ENCODE measurements around the gene NBL1.

Gene NBL1

GRCh38 chr1:19672237-19672636 lies 28.1 kb downstream of the NBL1 start:
- DNase-seq: no peak

DNA sequence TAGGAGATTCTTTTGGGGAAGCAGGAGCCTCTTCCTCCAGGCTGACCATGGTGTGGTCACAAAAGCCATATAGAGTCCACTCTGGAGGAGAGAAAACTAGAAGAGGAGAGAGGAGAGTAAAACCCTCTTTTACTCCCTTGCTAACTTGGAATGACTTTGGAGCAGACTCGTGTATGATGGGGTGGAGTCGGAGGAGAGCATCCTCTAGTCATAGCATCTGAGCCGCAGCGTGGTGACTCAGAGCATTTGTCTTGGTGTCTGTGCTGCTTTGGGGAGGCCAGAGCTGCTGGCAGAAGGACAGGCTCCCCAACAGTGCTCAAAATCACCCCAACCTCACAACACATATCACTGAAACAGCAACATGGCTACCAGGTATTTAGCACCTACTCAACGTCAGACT lies 31.7 kb downstream of the NBL1 start:
- no peak for DNase-seq

DNA sequence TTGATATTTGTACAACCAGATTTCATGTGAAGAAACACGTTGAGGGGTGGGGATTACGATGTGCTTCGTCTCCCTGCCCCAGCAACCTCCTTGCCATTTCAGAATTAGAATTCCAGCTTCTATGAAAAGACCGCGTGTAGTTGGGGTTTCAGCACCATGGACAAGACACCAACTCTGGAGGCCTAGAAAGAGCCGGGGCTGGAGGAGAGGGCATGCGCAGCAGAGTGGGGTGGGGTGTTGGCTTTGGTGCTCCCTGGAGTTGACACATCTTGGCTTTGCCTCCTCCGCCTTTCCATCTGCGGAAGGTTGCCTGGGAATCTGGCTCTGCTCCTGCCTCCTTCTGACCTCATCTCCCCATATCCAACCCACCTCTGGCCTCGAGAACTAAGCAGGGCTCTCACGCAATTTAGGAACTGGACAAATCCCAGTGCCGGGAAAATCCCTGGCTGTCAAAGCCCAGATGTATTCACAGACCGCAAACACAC lies 32.4 kb downstream of the NBL1 start:
- no peak for DNase-seq

DNA sequence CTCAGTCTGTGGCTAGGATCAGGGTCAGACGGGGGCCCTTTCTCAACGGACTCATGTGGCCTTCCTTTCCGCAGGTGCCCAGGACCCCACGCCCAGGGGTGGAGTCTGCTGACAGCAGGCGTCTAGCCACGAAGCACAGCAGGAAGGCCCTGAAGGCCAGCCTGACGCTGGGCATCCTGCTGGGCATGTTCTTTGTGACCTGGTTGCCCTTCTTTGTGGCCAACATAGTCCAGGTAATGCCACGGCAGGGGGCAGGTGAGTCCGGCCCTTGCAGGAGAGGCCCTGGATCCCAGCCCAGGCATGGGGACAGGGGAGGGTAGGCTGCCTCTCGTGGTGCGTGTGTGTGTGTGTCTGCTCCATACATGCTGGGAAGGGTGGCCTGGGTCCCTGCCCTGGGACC lies 34.4 kb downstream of the NBL1 start:
- no peak for DNase-seq

GRCh38 chr1:19678931-19679453 lies 34.9 kb downstream of the NBL1 start:
- no peak for DNase-seq

DNA sequence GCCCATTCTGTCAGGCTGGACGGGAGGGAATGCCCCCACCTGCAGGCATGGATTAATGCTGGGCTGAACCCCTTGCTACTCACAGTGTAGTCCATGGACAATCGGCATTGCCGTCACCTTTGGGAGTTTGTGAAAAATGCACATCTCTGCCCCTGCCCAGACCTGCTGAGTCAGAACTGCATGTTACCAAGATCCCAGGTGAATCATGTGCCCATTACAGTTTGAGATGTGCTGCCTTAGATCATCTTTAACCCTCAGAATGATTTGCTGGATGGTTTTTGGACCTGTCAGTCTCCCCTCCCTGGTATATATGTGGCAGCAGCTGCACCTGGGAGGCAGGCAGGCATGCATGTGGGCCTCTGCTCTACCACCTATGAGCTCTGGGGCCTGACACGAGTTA lies 35.6 kb downstream of the NBL1 start:
- no peak for DNase-seq

GRCh38 chr1:19680644-19681043 lies 36.5 kb downstream of the NBL1 start:
- DNase-seq: no peak

- DNase-seq: no peak
Measured at GRCh38 chr1:19682257-19682656, 38.1 kb downstream of the NBL1 start.

DNA sequence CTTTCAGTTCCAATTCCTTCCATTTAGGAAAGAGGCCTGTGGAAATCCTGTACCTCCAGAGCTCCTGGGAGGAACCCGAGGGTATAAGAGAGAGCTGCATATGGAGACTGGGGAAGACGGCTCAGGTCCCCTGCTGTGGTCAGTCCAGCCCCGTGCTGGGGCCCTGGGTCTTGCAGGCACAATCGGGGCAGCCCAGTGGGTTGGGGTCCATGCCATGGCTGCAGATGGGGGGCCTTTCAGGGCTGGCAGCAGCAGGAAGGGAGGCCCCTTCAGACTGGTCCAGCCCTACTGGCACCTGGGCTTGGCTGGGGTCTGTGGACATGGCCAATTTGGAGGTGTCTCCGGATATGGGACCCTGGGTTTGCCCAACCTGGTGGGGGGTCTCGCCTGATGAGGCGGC lies 38.8 kb downstream of the NBL1 start:
- no peak for DNase-seq

- DNase-seq: no peak
Measured at GRCh38 chr1:19683351-19683750, 39.2 kb downstream of the NBL1 start.

DNA sequence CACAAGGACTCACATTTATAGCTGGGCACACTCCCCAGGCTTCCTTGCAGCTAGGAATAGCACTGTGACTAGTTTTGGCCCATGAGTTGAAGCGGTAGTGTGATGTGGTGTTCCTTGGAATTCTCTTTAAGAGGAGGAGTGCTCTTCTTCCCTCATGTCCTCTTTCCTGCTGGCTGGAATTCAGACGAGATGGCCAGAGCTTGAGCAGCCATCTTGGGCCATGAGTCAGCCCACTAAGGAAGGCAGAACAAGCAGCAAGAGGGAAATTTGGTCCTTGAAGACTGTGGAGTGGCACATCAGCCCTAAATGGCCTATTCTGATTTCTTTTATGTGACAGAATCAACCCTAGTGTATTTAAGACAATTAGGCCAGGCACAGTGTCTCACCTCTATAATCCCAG lies 40.6 kb downstream of the NBL1 start:
- DNase-seq: no peak

DNA sequence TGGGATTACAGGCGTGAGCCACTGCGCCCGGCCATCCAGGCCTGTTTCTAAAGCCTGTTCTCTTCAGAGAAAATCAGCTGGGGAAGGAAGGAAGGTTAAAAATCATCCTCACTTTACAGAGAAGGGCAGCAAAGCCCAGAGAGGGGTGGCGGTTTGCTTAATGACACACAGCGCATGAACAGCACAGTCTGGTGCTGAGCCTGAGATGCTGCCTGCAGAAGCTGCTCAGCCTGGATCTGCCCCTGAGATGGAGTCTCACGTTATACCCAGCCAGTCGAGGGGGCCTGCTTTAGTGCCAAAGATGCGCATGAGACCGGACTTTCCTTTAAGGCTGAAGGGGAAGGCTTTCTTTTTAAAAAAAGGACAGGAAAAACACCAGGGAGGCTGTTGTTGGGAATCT lies 41.9 kb downstream of the NBL1 start:
- DNase-seq: no peak

DNA sequence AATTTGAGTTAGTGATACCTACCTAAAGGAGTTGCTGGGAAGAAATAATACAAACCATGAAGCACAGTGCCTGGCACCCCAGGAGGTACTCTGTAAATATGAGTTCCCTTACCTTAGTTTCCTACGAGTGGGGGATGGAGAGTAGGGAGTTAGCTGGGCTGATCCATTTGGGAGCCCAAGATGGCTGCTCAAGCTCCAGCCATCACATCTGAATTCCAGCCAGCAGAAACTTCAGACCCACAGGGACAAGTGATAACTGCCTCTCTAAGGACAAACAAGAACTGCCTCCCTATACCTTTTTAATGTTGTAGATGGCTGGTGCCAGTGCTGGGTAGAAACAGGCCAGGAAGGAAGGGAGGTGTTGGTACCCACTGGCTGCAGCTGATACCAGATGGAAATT lies 43.3 kb downstream of the NBL1 start:
- no peak for DNase-seq

- DNase-seq: no peak
Measured at GRCh38 chr1:19688041-19688842, 44.1 kb downstream of the NBL1 start.

DNA sequence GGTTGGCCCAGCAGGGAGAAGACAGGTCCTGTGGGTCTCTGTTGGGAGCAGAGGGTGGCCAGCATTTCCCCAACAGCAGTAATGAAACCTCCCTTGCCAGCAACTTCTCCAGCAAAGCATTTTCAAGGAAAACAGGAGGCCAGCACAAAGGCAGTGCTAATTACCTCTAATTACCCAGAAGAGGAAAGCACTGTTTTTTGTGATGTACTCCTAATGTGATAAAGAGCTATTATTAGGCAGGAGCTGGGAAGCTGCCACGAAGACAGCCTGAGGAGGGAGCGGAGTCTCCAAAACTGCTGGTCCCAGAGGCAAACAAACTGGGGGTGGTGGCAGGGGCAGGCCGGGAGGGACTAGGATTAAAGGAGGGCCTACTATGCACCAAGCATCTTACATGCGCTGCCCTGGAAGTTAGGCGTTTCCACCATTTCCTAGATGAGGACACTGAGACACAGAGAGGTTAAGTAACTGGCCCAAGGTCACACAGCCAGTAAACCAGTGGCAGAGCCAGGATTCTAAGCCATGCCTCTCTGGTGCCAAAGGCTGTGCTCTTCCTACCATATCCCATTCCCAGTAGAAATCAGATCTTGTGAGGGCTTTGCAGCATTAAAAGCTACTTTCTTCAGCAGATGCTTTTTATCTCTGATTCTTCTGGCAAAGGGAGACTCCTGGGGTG lies 45.1 kb downstream of the NBL1 start:
- DNase-seq: no peak

DNA sequence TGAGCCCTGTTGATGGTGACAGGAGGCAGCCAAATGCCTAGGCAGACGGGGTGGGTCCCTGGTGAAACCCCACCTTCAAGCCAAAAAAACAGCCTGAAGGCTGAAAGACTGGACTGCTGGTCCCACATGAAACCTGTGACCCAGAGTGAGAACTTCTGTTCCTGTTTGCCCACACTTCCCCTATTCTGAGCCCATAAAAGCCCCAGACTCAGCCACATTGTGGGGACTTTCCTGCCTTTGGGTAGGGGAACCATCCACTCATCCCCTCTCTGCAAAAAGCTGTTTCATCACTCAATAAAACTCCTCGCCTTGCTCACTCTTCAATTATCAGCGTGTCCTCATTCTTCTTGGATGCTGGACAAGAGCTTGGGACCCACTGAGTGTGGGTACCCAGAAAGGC lies 45.7 kb downstream of the NBL1 start:
- DNase-seq: no peak

GRCh38 chr1:19690342-19690741 lies 46.2 kb downstream of the NBL1 start:
- no peak for DNase-seq

GRCh38 chr1:19694298-19694697 lies 50.2 kb downstream of the NBL1 start:
- no peak for DNase-seq

GRCh38 chr1:19695772-19696171 lies 51.7 kb downstream of the NBL1 start:
- DNase-seq: no peak

DNA sequence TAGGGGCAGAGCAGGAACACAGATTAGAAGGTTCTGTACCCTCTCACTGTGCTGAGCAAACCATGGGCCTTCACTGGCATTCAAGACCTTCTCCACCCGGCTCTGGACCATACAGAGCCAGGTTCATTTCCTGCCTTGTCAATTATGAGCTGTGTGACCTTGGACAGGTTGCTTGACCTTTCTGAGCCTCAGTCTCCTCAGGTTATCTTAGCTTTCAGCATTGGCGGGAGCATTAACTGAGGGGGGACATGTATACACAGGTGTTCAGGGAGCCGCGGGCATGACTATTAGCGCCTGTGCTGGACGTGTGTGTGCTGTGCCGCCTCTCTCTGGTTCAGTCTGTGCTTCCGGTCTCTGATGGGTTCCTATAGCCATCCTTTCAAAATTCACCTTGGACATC lies 52.7 kb downstream of the NBL1 start:
- DNase-seq: no peak

GRCh38 chr1:19698181-19698580 lies 54.1 kb downstream of the NBL1 start:
- no peak for DNase-seq

GRCh38 chr1:19700079-19700777 lies 56.1 kb downstream of the NBL1 start:
- DNase-seq: no peak

GRCh38 chr1:19703280-19703679 lies 59.2 kb downstream of the NBL1 start:
- DNase-seq: no peak
